SK-N-SH (cell line): ENCODE measurements around the gene C12orf75. TPM values are rescaled to one million over a fixed set of nuclear protein-coding genes. Genes with fewer than 3 reads are reported as not detected.

Experiments used
- CTCF ChIA-PET: fragments of 300-600, 350-600 bp; formaldehyde crosslinking; extraction: SDS; loops from one replicate; lab custom pipeline; 2021; lab: Yijun Ruan, JAX
- POLR2A ChIA-PET: fragments of 350-600 bp; sonication (Branson Sonifier 250); formaldehyde crosslinking; extraction: SDS; loops from one replicate; lab custom pipeline; 2020; ENCODE audit warnings: antibody characterized with exemption, inconsistent platforms; lab: Yijun Ruan, JAX
- DNase-seq: peaks from one replicate; pipeline ENCODE4 v3.0.0; 2012
- H2AFZ ChIP-seq: fragments of 200-600 bp; sonication (generic); 2 replicates; pipeline ENCODE4 v1.8.1; 2016; ENCODE audit warnings: antibody characterized with exemption, mild to moderate bottlenecking, low read depth
- H3F3A ChIP-seq: fragments of 200-600 bp; sonication (generic); replicated peaks from 2 replicates; pipeline ENCODE3; 2016; ENCODE audit warnings: antibody characterized with exemption, mild to moderate bottlenecking; ENCODE audit not compliant: insufficient read depth
- H3K27ac ChIP-seq, 2 experiments: fragments of 200-500 bp in 1 of 2; fragments of 200-600 bp in 1 of 2; sonication (Bioruptor generic) in 1 of 2; sonication (generic), shearing (Covaris generic) in 1 of 2; 2 replicates each; pipeline versions ENCODE4 v1.5.1 to v1.6.1; 2014 to 2016; ENCODE audit warnings: low read depth in 2 of 2, inconsistent platforms in 1 of 2, low read length in 1 of 2, mild to moderate bottlenecking in 1 of 2, mixed read lengths in 1 of 2
- H3K27me3 ChIP-seq: fragments of 200-600 bp; sonication (generic), shearing (Covaris generic); 2 replicates; pipeline ENCODE4 v1.6.1; 2016; ENCODE audit warnings: mixed run types; ENCODE audit not compliant: insufficient read depth
- H3K36me3 ChIP-seq, 2 experiments: fragments of 200-500 bp in 1 of 2; fragments of 200-600 bp in 1 of 2; sonication (Bioruptor generic) in 1 of 2; sonication (generic) in 1 of 2; replicated peaks in 1 of 2; 2 replicates each; pipeline versions ENCODE3 to v1.5.1; 2014 to 2016; ENCODE audit warnings: low read length in 1 of 2, mild to moderate bottlenecking in 1 of 2; ENCODE audit not compliant: insufficient read depth in 2 of 2, control insufficient read depth in 1 of 2
- H3K4me1 ChIP-seq, 2 experiments: fragments of 200-500 bp in 1 of 2; fragments of 200-600 bp in 1 of 2; sonication (Bioruptor generic) in 1 of 2; sonication (generic), shearing (Covaris generic) in 1 of 2; 2 replicates each; pipeline versions ENCODE4 v1.5.1 to v1.6.1; 2014 to 2016; ENCODE audit warnings: low read depth in 1 of 2, low read length in 1 of 2, mixed run types in 1 of 2; ENCODE audit not compliant: insufficient read depth in 2 of 2, control insufficient read depth in 1 of 2
- H3K4me2 ChIP-seq: fragments of 200-600 bp; sonication (generic), shearing (Covaris generic); 2 replicates; pipeline ENCODE4 v1.6.1; 2017; ENCODE audit warnings: mixed run types
- H3K4me3 ChIP-seq, 2 experiments: fragments of 200-500 bp in 1 of 2; fragments of 200-600 bp in 1 of 2; sonication (Bioruptor generic) in 1 of 2; sonication (generic), shearing (Covaris generic) in 1 of 2; 2 replicates each; pipeline versions ENCODE4 v1.5.1 to v1.8.1; 2014 to 2016; ENCODE audit warnings: low read depth in 2 of 2, inconsistent platforms in 1 of 2, low read length in 1 of 2, mild to moderate bottlenecking in 1 of 2, mixed read lengths in 1 of 2, moderate library complexity in 1 of 2
- H3K79me2 ChIP-seq: fragments of 200-600 bp; sonication (generic); 2 replicates; pipeline ENCODE4 v1.8.1; 2017; ENCODE audit warnings: mild to moderate bottlenecking; ENCODE audit not compliant: insufficient read depth
- H3K9ac ChIP-seq: fragments of 200-600 bp; sonication (generic); 2 replicates; pipeline ENCODE4 v1.6.1; 2017; ENCODE audit warnings: mixed run types
- H3K9me2 ChIP-seq: fragments of 200-600 bp; sonication (generic); 2 replicates; pipeline ENCODE4 v1.6.1; 2017; ENCODE audit warnings: mixed run types
- H3K9me3 ChIP-seq: fragments of 200-600 bp; sonication (generic); 2 replicates; pipeline ENCODE4 v1.6.1; 2017; ENCODE audit warnings: mixed run types, mild to moderate bottlenecking, moderate library complexity
- H4K20me1 ChIP-seq: fragments of 200-600 bp; sonication (generic); 2 replicates; pipeline ENCODE4 v1.6.1; 2017; ENCODE audit warnings: mild to moderate bottlenecking, mixed run types; ENCODE audit not compliant: insufficient read depth
- CTCF ChIP-seq: fragments of 200-600 bp; sonication (generic); IDR thresholded peaks from 2 replicates; pipeline ENCODE4 v1.6.1; 2017; ENCODE audit warnings: antibody characterized with exemption, mild to moderate bottlenecking, moderate library complexity
- ELF1 ChIP-seq: IDR thresholded peaks from 2 replicates; pipeline ENCODE4 v1.4.0; 2012
- EP300 ChIP-seq, 2 experiments: IDR thresholded peaks; 2 replicates each; pipeline versions ENCODE4 v1.4.0 to v1.6.1; 2012; ENCODE audit warnings: borderline replicate concordance in 1 of 2, low read depth in 1 of 2, low read length in 1 of 2
- FOSL2 ChIP-seq: IDR thresholded peaks from 2 replicates; pipeline ENCODE4 v1.4.0; 2012; ENCODE audit warnings: low read depth, mild to moderate bottlenecking, moderate library complexity, borderline replicate concordance
- FOXJ3 ChIP-seq: sonication (generic); formaldehyde crosslinking; IDR thresholded peaks from 2 replicates; pipeline ENCODE4 v1.5.1; 2020; ENCODE audit warnings: mild to moderate bottlenecking, missing genetic modification reagents
- FOXM1 ChIP-seq: IDR thresholded peaks from 2 replicates; pipeline ENCODE4 v1.4.0; 2012; ENCODE audit warnings: low read depth, mild to moderate bottlenecking
- GATA2 ChIP-seq: sonication (generic); formaldehyde crosslinking; IDR thresholded peaks from 2 replicates; pipeline ENCODE4 v1.5.0; 2020; ENCODE audit warnings: mild to moderate bottlenecking, missing genetic modification reagents
- IRF3 ChIP-seq: fragments of 150-350 bp; IDR thresholded peaks from 2 replicates; pipeline ENCODE4 v1.6.1; 2016; ENCODE audit warnings: mild to moderate bottlenecking, low read depth, low read length
- MXI1 ChIP-seq: IDR thresholded peaks from 2 replicates; pipeline ENCODE4 v1.6.1; 2012; ENCODE audit warnings: mild to moderate bottlenecking, low read depth, low read length, improper control_type of control experiment
- RAD21 ChIP-seq: IDR thresholded peaks from 2 replicates; pipeline ENCODE4 v1.6.1; 2012; ENCODE audit warnings: mild to moderate bottlenecking, low read length
- RCOR1 ChIP-seq: fragments of 150-350 bp; IDR thresholded peaks from 2 replicates; pipeline ENCODE4 v1.6.1; 2017; ENCODE audit warnings: antibody characterized with exemption, low read length
- RXRA ChIP-seq: IDR thresholded peaks from 2 replicates; pipeline ENCODE4 v1.4.0; 2012; ENCODE audit warnings: low read depth, mild to moderate bottlenecking, borderline replicate concordance
- TAF1 ChIP-seq: IDR thresholded peaks from 2 replicates; pipeline ENCODE4 v1.6.1; 2012; ENCODE audit warnings: low read depth, mild to moderate bottlenecking, low read length, moderate library complexity, borderline replicate concordance
- YY1 ChIP-seq: IDR thresholded peaks from 2 replicates; pipeline ENCODE4 v1.4.0; 2012; ENCODE audit warnings: low read depth, mild to moderate bottlenecking
- ZBTB33 ChIP-seq: IDR thresholded peaks from 2 replicates; pipeline ENCODE4 v1.4.0; 2012; ENCODE audit warnings: low read depth, borderline replicate concordance
- WGBS: methylation state at CpG from one replicate; pipeline ENCODE4 v1.1.6; 2017; ENCODE audit warnings: low lambda C conversion rate; 5-methylcytosine and 5-hydroxymethylcytosine counted together
- polyA plus RNA-seq, 3 experiments: library from polyadenylated mRNA; depleted of rRNA; stranded (reverse); fragments of >200 nt; gene quantifications; 2 replicates each; pipeline ENCODE4 v1.2.3, GENCODE V29; 2012

The C12orf75 gene
- polyA plus RNA-seq, 1 of the 3 experiments (the other 2 are of a cell fraction), result 221 TPM

- ChIA-PET CTCF (interaction anchor here (0.8 to 2.2 kb wide), 8 partner anchors 10 to 241 kb away, joined by 3 to 13 read pairs (median 4); no protein-coding TSS in a partner anchor), POLR2A (interaction anchor here (0.6 kb wide), 1 partner anchor 1256 kb away, joined by 4 read pairs; no protein-coding TSS in a partner anchor)
- no peaks in the 10 kb centered on the region for H3K27me3 ChIP-seq
- no peaks in the 10 kb centered on the region for H3K79me2 ChIP-seq
- H3F3A ChIP-seq, result peaks cover 36% of the 10 kb centered on the region
- 96% methylated on average over 6 of the region's 6 CpGs for WGBS
- TF ChIP-seq ELF1 (no peak), CTCF (no peak), FOXM1 (no peak), FOXJ3 (CRISPR knock-in tag) (no peak)
- no peaks in the 10 kb centered on the region for H3K9me3 ChIP-seq
- H4K20me1 ChIP-seq, result no peaks in the 10 kb centered on the region
- H3K4me2 ChIP-seq, result no peak overlapping the region
- no peak overlapping the region for H2AFZ ChIP-seq
- H3K36me3 ChIP-seq, result peaks cover 0 to 21% of the 10 kb centered on the region in 2 experiments
- H3K27ac ChIP-seq, result no peak overlapping the region
- no peak overlapping the region for H3K4me3 ChIP-seq
- H3K4me1 ChIP-seq, result peaks cover 3 to 6% of the 10 kb centered on the region in 2 experiments; a peak in 1 of 4 replicates
- no peak for DNase-seq
- no peaks in the 10 kb centered on the region for H3K9me2 ChIP-seq
- no peak overlapping the region for H3K9ac ChIP-seq
Observed at GRCh38 chr12:105384220-105384619, 53.7 kb downstream of the C12orf75 start.

GRCh38 chr12:105384916-105385535 is 54.5 kb downstream of the C12orf75 start:
- TF ChIP-seq MXI1, result no peak
- no peak for TF ChIP-seq RXRA
- no peak for TF ChIP-seq FOSL2
- no peak for TF ChIP-seq FOXM1
- no peak for TF ChIP-seq EP300 (IDR thresholded peaks at IDR 0.05; ENCODE audit: borderline replicate concordance in 1 of 2, low read depth in 1 of 2, low read length in 1 of 2)
- no peak for TF ChIP-seq ZBTB33
- TF ChIP-seq GATA2 (CRISPR knock-in tag), result no peak
- TF ChIP-seq TAF1, result no peak
- no peak for TF ChIP-seq RAD21
- no peak for TF ChIP-seq IRF3
- TF ChIP-seq YY1, result no peak
- TF ChIP-seq RCOR1, result no peak
- H3K4me1 ChIP-seq, result peaks cover 3 to 6% of the 10 kb centered on the region in 2 experiments; a peak in 1 of 4 replicates
- no peaks in the 10 kb centered on the region for H3K9me2 ChIP-seq
- no peaks in the 10 kb centered on the region for H3K9me3 ChIP-seq
- no peak overlapping the region for H2AFZ ChIP-seq
- no peaks in the 10 kb centered on the region for H4K20me1 ChIP-seq
- H3K9ac ChIP-seq, result no peak overlapping the region
- peaks cover 0 to 19% of the 10 kb centered on the region in 2 experiments for H3K36me3 ChIP-seq
- CTCF ChIA-PET, result interaction anchor here (1.6 kb wide), 1 partner anchor 12 kb away, joined by 4 read pairs; no protein-coding TSS in a partner anchor
- H3K4me2 ChIP-seq, result no peak overlapping the region
- no peak overlapping the region for H3K4me3 ChIP-seq
- no peaks in the 10 kb centered on the region for H3K79me2 ChIP-seq
- H3K27me3 ChIP-seq, result no peaks in the 10 kb centered on the region
- POLR2A ChIA-PET, result no interaction called here
- H3K27ac ChIP-seq, result no peak overlapping the region
- WGBS, result 97% methylated on average over 6 of the region's 6 CpGs
- H3F3A ChIP-seq, result peaks cover 34% of the 10 kb centered on the region
- DNase-seq, result no peak
